Esophagus muscularis mucosa (tissue), 4 donors: ENCODE measurements around the gene TNFRSF25.

Source experiments
- EP300 ChIP-seq: sonication (generic); formaldehyde crosslinking; IDR thresholded peaks from one replicate; pipeline ENCODE4 v1.6.1; 2017; ENCODE audit warnings: antibody characterized with exemption
- POLR2A ChIP-seq: fragments of 450-650 bp; IDR thresholded peaks from one replicate; pipeline ENCODE4 v1.6.1; 2017; ENCODE audit warnings: antibody characterized with exemption, moderate library complexity, mild to moderate bottlenecking, low read depth
- POLR2AphosphoS5 ChIP-seq, 2 donors: sonication (generic); formaldehyde crosslinking; IDR thresholded peaks; one replicate each; pipeline ENCODE4 v1.6.1; 2017; ENCODE audit warnings: antibody characterized with exemption in 2 of 2
- TF ChIP-seq, protein P1 (sequence below), 3 experiments: fragments of 200-600 bp in 2 of 3; fragments of 450-650 bp in 1 of 3; sonication (generic) in 2 of 3; IDR thresholded peaks; one replicate each; pipeline ENCODE4 v1.5.1; 2017 to 2019; ENCODE audit warnings: antibody characterized with exemption in 3 of 3, mild to moderate bottlenecking in 2 of 3, moderate library complexity in 1 of 3

GRCh38 chr1:6497215-6497866 lies 31.4 kb upstream of the TNFRSF25 start:
- TF ChIP-seq, protein P1, sequence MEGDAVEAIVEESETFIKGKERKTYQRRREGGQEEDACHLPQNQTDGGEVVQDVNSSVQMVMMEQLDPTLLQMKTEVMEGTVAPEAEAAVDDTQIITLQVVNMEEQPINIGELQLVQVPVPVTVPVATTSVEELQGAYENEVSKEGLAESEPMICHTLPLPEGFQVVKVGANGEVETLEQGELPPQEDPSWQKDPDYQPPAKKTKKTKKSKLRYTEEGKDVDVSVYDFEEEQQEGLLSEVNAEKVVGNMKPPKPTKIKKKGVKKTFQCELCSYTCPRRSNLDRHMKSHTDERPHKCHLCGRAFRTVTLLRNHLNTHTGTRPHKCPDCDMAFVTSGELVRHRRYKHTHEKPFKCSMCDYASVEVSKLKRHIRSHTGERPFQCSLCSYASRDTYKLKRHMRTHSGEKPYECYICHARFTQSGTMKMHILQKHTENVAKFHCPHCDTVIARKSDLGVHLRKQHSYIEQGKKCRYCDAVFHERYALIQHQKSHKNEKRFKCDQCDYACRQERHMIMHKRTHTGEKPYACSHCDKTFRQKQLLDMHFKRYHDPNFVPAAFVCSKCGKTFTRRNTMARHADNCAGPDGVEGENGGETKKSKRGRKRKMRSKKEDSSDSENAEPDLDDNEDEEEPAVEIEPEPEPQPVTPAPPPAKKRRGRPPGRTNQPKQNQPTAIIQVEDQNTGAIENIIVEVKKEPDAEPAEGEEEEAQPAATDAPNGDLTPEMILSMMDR (IDR thresholded peaks at IDR 0.05) = no peak
- TF ChIP-seq EP300 (no peak), POLR2A (no peak), POLR2AphosphoS5 (IDR thresholded peaks at IDR 0.05) (no peak)
